Lower leg skin (tissue), 3 donors: ENCODE data around the gene RNF145.

Experiments
- CTCF ChIP-seq, 3 donors: fragments of 450-650 bp; IDR thresholded peaks; one replicate each; pipeline ENCODE4 v1.5.1; 2016; ENCODE audit warnings: antibody characterized with exemption in 3 of 3, mild to moderate bottlenecking in 3 of 3, moderate library complexity in 2 of 3
- POLR2A ChIP-seq, 2 donors: fragments of 450-650 bp; IDR thresholded peaks; one replicate each; pipeline ENCODE4 v1.6.1; 2016 to 2017; ENCODE audit warnings: antibody characterized with exemption in 2 of 2, mild to moderate bottlenecking in 1 of 2, moderate library complexity in 1 of 2

GRCh38 chr5:159227452-159227851 is 18.1 kb upstream of the RNF145 start:
- TF ChIP-seq CTCF (IDR thresholded peaks at IDR 0.05) = no peak
- TF ChIP-seq POLR2A (IDR thresholded peaks at IDR 0.05) = no peak
